GM15510 (cell line): Measurements from ENCODE around the gene SLC39A7.

Experiments used
- POLR2A ChIP-seq: IDR thresholded peaks from 3 replicates; pipeline ENCODE4 v1.6.1; 2011; ENCODE audit warnings: borderline replicate concordance; ENCODE audit not compliant: insufficient read length; ENCODE audit errors: extremely low read depth

Gene SLC39A7

GRCh38 chr6:33204415-33205190 is 3.9 kb downstream of the SLC39A7 start, which contains the start of gene HSD17B8:
Gene HSD17B8 (plus strand): TSS chr6:33204655. CDS start chr6:33204669, 14 bp downstream.
- TF ChIP-seq POLR2A: peak; percentile 72

- no peak for TF ChIP-seq POLR2A
Observed at GRCh38 chr6:33205191-33206026, 4.7 kb downstream of the SLC39A7 start.

DNA sequence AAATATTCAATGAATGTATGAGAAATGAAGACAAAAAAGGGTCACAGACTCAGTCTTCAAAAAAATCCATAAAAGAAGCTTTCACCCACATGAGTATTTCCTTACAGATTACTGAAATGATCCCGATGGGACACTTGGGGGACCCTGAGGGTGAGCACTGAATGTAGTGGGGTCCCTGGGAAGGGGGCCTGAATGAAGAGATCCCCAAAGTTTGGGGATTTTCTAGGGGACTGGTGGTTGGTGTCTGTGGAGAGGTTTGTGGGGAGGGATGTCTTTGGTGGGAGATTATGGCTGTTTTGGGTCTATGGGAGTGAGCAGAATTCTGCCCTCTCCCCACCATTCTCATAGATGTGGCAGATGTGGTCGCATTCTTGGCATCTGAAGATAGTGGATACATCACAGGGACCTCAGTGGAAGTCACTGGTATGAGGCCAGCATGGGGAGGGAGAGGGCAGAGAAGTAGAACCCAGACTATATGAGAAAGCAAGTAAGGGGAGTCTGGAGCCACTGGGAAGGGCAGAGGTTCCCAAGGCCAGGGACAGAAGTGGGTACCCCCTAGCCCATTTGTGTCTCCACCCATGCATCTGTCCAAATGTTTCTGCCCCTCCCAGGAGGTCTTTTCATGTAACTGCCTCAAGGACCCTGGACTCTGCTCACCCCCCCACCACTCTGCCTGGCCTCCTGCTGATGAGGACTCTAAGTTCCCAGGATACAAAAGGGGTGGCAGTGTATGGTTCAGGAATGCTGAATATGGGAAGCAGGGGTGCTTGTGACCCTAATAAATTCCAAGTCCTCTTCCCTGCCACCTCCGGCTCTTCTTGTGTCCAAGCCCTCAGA is 5.6 kb downstream of the SLC39A7 start:
- no peak for TF ChIP-seq POLR2A

GRCh38 chr6:33206864-33207551 is 6.3 kb downstream of the SLC39A7 start:
- no peak for TF ChIP-seq POLR2A

- no peak for TF ChIP-seq POLR2A
Observed at GRCh38 chr6:33207552-33208090, 7.0 kb downstream of the SLC39A7 start.

GRCh38 chr6:33208091-33208967 is 7.7 kb downstream of the SLC39A7 start, which contains the start of gene RING1:
Gene RING1 (plus strand): TSS chr6:33208500. CDS start chr6:33208823, 323 bp downstream.
- TF ChIP-seq POLR2A: peak; percentile 95

GRCh38 chr6:33209856-33210255 is 9.2 kb downstream of the SLC39A7 start:
- TF ChIP-seq POLR2A: no peak

DNA sequence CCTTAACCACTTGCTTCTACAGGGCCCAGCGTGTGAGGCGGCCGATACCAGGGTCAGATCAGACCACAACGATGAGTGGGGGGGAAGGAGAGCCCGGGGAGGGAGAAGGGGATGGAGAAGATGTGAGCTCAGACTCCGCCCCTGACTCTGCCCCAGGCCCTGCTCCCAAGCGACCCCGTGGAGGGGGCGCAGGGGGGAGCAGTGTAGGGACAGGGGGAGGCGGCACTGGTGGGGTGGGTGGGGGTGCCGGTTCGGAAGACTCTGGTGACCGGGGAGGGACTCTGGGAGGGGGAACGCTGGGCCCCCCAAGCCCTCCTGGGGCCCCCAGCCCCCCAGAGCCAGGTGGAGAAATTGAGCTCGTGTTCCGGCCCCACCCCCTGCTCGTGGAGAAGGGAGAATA is 10.5 kb downstream of the SLC39A7 start:
- no peak for TF ChIP-seq POLR2A

DNA sequence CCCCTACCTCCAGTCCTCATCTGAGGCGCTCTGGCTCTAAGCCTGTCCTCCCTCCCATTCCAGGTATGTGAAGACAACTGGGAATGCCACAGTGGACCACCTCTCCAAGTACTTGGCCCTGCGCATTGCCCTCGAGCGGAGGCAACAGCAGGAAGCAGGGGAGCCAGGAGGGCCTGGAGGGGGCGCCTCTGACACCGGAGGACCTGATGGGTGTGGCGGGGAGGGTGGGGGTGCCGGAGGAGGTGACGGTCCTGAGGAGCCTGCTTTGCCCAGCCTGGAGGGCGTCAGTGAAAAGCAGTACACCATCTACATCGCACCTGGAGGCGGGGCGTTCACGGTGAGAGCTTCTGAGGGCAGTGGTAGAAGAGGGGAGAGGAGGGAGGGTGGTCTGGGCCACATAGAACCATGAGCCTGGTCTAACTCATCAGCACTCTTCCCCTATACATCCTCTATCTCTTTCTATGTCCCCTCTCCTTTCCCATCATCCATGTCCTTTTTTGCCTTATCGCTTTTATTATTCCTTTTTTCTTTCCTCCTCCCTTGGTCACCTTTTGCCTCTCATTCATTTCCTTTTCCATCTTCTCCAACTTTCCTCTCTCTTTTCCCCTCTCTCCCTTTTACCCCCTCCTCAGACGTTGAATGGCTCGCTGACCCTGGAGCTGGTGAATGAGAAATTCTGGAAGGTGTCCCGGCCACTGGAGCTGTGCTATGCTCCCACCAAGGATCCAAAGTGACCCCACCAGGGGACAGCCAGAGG is 11.2 kb downstream of the SLC39A7 start:
- TF ChIP-seq POLR2A: no peak

- no peak for TF ChIP-seq POLR2A
Observed at GRCh38 chr6:33212857-33213165, 12.1 kb downstream of the SLC39A7 start.

- no peak for TF ChIP-seq POLR2A
Observed at GRCh38 chr6:33213166-33213988, 12.7 kb downstream of the SLC39A7 start.

GRCh38 chr6:33213989-33214335 is 13.3 kb downstream of the SLC39A7 start:
- TF ChIP-seq POLR2A: no peak
